SIG-M5 treated with dmso at 0.1 percent for 504 hours (cell line): ENCODE measurements around the gene STXBP6.
"Not testable (repeated sequence)": the region's sequence is repeated elsewhere in the genome, so short reads cannot be mapped to it uniquely, and the experiment has no call there.

Experiments used
- DNase-seq: peaks from one replicate; lab custom pipeline; 2025; ENCODE audit not compliant: unreplicated experiment; lab: John Stamatoyannopoulos, UW

The STXBP6 gene

GRCh38 chr14:24958271-24958670 lies 91.7 kb downstream of the STXBP6 start:
- no peak for DNase-seq

DNA sequence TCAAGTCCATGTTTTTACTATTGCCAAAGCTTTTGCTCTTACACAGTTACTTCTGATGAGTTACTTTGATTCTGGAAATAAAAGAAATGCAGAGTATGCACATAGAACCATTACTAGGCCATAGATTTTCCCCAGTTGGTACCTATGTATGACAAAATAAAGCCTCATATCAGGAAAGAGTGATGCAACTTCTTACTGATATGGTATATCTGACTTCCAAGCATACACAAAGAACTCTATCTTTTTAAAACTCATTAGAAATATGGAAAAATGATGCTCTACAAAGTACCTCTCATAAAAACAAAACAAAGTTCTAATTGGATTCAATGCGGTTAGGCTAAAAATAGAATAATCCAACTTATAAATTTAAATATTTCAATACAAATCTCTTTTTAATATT lies 92.1 kb downstream of the STXBP6 start:
- no peak for DNase-seq

- no peak for DNase-seq
These were observed 93.8 kb downstream of the STXBP6 start for GRCh38 chr14:24956104-24956503.

- no peak for DNase-seq
These were observed 95.3 kb downstream of the STXBP6 start for GRCh38 chr14:24954700-24955037.

- DNase-seq: no peak
These were observed 95.8 kb downstream of the STXBP6 start for GRCh38 chr14:24954037-24954699.

- peak; percentile 4 for DNase-seq
These were observed 96.9 kb downstream of the STXBP6 start for GRCh38 chr14:24952851-24953666.

- no peak for DNase-seq
These were observed 101.6 kb downstream of the STXBP6 start for GRCh38 chr14:24948261-24948847.

DNA sequence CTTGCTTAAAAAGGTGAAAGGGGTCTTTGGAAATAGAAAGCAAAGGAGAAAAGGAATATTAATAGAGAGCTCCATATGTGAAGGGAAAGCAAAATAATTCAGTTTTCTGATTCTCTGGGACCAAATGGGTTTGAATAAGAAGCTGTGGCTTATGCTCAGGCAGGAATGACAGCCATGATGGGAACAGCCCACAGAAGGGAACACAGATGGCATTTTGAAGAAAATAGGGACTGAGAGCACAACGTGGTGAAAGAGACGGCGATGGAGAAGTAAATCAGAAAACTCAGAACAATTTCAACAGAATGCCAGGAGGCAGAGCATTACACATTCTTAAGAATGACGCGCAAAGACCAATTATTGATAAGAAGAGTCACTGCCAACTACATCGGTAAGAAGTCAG lies 102.8 kb downstream of the STXBP6 start:
- no peak for DNase-seq

DNA sequence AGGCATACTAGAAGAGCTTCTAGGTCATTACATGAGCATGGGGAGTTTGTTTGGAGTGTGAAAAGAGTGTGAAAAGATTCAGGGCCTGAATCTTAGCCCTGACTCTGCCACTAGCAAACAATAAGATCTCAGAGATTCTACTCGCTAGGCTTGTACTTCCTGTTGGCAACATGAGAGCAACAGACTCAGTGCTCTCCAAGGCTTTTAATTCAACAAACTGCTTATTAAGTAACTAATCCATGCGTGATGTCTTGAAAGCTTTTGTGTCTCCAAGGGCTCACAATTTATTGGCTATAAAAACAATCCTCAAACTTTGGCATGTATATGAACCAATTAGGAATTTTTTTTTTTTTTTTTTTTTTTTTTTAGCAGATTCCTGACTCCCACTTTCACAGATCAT lies 105.1 kb downstream of the STXBP6 start:
- no peak for DNase-seq

GRCh38 chr14:24943024-24943423 lies 106.9 kb downstream of the STXBP6 start:
- no peak for DNase-seq

DNA sequence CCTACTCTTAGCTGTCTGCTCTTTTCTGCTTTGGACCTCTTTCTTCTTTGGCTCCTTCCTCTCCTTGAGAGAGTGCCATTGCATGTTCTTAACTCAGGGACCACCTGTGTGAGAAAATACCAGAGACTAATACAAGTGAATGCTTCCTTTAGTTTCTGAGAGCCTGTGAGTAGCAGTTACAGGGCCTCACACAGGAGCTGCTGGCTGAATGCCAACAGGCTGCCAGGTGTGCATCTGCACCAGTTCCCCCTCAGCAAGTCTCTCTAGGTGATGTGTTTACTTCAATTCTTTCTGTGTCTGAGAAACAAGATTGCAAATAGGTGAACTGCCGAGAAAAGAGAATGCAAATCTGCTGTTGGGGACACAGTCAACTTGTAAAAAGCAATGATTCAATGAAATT lies 108.2 kb downstream of the STXBP6 start:
- no peak for DNase-seq

- DNase-seq: no peak
These were observed 109.6 kb downstream of the STXBP6 start for GRCh38 chr14:24940213-24940783.

DNA sequence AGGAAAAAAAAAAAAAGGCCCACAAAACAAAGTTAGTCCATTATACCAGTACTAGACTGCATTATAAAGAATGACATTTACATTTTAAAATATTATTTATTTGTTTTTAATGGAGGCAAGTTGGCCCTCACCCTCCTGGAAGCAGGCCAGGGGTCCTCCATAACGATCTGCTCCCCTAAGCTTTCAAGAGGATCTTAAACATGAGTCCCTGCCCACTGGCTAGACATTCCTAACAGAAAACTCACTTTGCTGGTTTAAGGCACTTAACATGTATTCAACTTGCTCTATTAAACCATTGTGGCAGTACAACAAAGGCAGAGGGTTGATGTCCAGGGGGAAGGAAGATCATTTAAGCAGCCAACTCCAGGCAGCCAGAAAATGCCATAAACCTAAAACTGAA lies 111.4 kb downstream of the STXBP6 start:
- no peak for DNase-seq

DNA sequence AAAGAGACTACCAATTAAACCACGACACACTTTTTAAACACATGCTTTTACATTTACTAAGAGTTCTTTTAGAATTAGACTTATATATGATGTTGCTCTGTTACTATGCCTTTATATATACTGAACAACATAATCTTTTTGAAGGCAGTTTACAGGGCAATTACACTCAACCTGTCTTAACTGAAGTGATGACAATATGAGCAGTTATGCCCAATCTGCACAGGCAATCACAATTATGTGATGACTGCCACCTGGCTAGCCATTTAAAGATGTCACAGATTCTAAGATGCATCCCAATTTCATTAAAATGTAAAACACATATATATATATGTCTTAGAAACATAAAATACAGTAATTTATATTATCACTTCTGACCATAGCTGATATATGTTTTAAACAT lies 112.6 kb downstream of the STXBP6 start:
- no peak for DNase-seq

DNA sequence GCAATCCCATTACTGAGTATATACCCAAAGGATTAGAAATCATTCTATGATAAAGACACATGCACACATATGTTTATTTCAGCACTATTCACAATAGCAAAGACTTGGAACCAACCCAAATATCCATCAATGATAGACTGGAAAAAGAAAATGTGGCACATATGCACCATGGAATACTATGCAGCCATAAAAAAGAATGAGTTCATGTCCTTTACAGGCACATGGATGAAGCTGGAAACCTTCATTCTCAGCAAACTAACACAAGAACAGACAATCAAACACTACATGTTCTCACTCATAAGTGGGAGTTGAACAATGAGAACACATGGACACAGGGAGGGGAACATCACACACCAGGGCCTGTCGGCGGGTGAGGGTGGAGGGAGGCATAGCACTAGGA lies 113.2 kb downstream of the STXBP6 start:
- not testable (repeated sequence) for DNase-seq

DNA sequence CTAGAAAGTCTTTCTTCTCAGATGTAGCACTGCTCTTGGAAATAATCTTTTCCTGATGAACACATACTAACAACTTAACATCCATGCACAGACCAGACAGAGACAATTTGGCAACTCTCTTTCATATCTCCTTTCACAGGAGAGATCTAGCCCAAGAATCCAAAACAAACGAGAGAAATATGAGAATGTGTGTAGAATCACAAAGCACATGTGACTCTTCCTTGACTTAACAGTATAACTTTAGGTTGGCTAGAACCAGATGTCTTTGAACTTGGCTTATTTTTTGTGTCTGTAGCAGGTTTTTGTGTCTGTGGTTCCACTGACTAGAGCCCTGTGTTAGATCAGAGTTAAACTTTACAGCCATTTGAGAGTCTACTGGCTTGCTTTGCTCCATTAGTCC lies 114.2 kb downstream of the STXBP6 start:
- no peak for DNase-seq

DNA sequence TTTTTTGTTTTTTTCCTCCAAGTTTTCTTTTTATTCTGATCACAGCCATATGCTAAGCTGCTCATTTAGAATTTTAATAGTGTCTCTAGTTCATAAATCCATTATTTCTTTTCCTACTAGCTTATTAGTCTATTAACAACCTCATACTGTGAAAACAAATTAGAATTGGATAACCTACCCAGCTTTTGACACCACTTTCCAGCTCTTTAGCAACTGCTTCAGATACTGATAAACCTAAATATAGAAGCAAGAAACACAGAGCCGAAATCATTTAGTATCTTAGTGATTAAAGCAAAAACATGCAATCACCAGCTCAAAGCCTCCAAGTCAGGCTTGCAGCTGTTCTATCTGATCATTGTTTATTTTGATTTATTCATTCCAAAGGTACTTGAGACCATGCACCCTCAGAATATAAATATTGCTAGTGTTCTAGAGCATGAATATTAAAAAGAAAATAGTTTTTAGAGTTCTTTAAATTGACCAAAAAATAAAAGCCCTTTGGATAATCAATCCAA lies 121.5 kb downstream of the STXBP6 start:
- DNase-seq: no peak

- DNase-seq: no peak
These were observed 122.1 kb downstream of the STXBP6 start for GRCh38 chr14:24927809-24928208.

- no peak for DNase-seq
These were observed 124.1 kb downstream of the STXBP6 start for GRCh38 chr14:24925771-24926374.

GRCh38 chr14:24924544-24924943 lies 125.4 kb downstream of the STXBP6 start:
- DNase-seq: no peak

GRCh38 chr14:24921903-24922302 lies 128.0 kb downstream of the STXBP6 start:
- DNase-seq: no peak
